Measurements from ENCODE around the gene SCYL2.

The SCYL2 gene

GRCh38 chr12:100266835-100267602 lies at the start of gene SCYL2, which contains the start of gene DEPDC4 (continued):
- no peak for TF ChIP-seq ZNF654 (tag by site-specific recombination; IDR thresholded peaks at IDR 0.05; ENCODE audit: low read depth)
- TF ChIP-seq ZNF138 (tag by site-specific recombination; IDR thresholded peaks at IDR 0.05; ENCODE audit: borderline replicate concordance) = no peak
- TF ChIP-seq ZNF184 (tag by site-specific recombination; IDR thresholded peaks at IDR 0.05) = no peak
- no peak for TF ChIP-seq ZNF571 (tag by site-specific recombination; IDR thresholded peaks at IDR 0.05)
- no peak for TF ChIP-seq ZNF394 (tag by site-specific recombination; IDR thresholded peaks at IDR 0.05; ENCODE audit: borderline replicate concordance)
- no peak for TF ChIP-seq MEIS1 (CRISPR knock-in tag; IDR thresholded peaks at IDR 0.05; ENCODE audit: borderline replicate concordance)
- TF ChIP-seq ZNF292 (tag by site-specific recombination; IDR thresholded peaks at IDR 0.05; ENCODE audit: borderline replicate concordance, low read depth) = no peak
- no peak for TF ChIP-seq SCRT1 (tag by site-specific recombination; IDR thresholded peaks at IDR 0.05; ENCODE audit: borderline replicate concordance)
- TF ChIP-seq ZNF501 (tag by site-specific recombination; IDR thresholded peaks at IDR 0.05) = no peak
- no peak for TF ChIP-seq ZNF510 (tag by site-specific recombination; IDR thresholded peaks at IDR 0.05; ENCODE audit: insufficient replicate concordance)
- no peak for TF ChIP-seq ZNF747 (tag by site-specific recombination; IDR thresholded peaks at IDR 0.05)
- no peak for TF ChIP-seq OVOL3 (tag by site-specific recombination; IDR thresholded peaks at IDR 0.05)
- peak; percentile 79; the same call in 1 of the 2 replicates for TF ChIP-seq ZNF704 (tag by site-specific recombination; IDR thresholded peaks at IDR 0.05)
- TF ChIP-seq GLIS2 (tag by site-specific recombination; IDR thresholded peaks at IDR 0.05) = peak; percentile 82
- TF ChIP-seq ZNF362 (tag by site-specific recombination; IDR thresholded peaks at IDR 0.05) = no peak
- TF ChIP-seq SP3 (tag by site-specific recombination; IDR thresholded peaks at IDR 0.05) = peak; percentile 96
- TF ChIP-seq ZNF670 (tag by site-specific recombination; IDR thresholded peaks at IDR 0.05; ENCODE audit: low read depth) = no peak
- TF ChIP-seq BCL11A (tag by site-specific recombination; IDR thresholded peaks at IDR 0.05; ENCODE audit: low read depth) = no peak
- TF ChIP-seq ZBTB6 (tag by site-specific recombination; IDR thresholded peaks at IDR 0.05) = peak; percentile 16; the same call in 1 of the 2 replicates
- no peak for TF ChIP-seq SETDB1 (IDR thresholded peaks at IDR 0.05; ENCODE audit: insufficient read length, low read length)
- TF ChIP-seq ZNF658 (tag by site-specific recombination; IDR thresholded peaks at IDR 0.05) = no peak
- no peak for TF ChIP-seq ZNF121 (tag by site-specific recombination; IDR thresholded peaks at IDR 0.05)
- 0 out of 2 replicates have a peak, but pooled peaks have one; percentile 22 for TF ChIP-seq TCF7L2 (IDR thresholded peaks at IDR 0.05; ENCODE audit: borderline replicate concordance, low read depth, low read length)
- no peak for TF ChIP-seq ZNF558 (tag by site-specific recombination; IDR thresholded peaks at IDR 0.05)
- no peak for TF ChIP-seq ZNF248 (tag by site-specific recombination; IDR thresholded peaks at IDR 0.05)
- 0 out of 2 replicates have a peak, but pooled peaks have one; percentile 42 for TF ChIP-seq ZSCAN5A (tag by site-specific recombination; IDR thresholded peaks at IDR 0.05)
- TF ChIP-seq ELK4 (IDR thresholded peaks at IDR 0.05; ENCODE audit: borderline replicate concordance, low read depth, low read length) = no peak
- TF ChIP-seq ZNF266 (tag by site-specific recombination; IDR thresholded peaks at IDR 0.05; ENCODE audit: low read depth) = no peak
- TF ChIP-seq, protein P1, sequence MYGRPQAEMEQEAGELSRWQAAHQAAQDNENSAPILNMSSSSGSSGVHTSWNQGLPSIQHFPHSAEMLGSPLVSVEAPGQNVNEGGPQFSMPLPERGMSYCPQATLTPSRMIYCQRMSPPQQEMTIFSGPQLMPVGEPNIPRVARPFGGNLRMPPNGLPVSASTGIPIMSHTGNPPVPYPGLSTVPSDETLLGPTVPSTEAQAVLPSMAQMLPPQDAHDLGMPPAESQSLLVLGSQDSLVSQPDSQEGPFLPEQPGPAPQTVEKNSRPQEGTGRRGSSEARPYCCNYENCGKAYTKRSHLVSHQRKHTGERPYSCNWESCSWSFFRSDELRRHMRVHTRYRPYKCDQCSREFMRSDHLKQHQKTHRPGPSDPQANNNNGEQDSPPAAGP (tag by site-specific recombination; IDR thresholded peaks at IDR 0.05) = 0 out of 2 replicates have a peak, but pooled peaks have one; percentile 37
- peak; percentile 93 for TF ChIP-seq ZBTB17 (tag by site-specific recombination; IDR thresholded peaks at IDR 0.05)
- TF ChIP-seq ZSCAN4 (tag by site-specific recombination; IDR thresholded peaks at IDR 0.05) = no peak
- no peak for TF ChIP-seq ZNF223 (tag by site-specific recombination; IDR thresholded peaks at IDR 0.05)

Data from HEK293 (cell line).